HG02759 (cell line): ENCODE measurements around the gene GCG.

ENCODE experiments used
- ATAC-seq: cut with Tn5 transposase; IDR thresholded peaks from one replicate; pipeline ENCODE4 v1.9.1; 2021; ENCODE audit warnings: mild to moderate bottlenecking, moderate library complexity; ENCODE audit not compliant: unreplicated experiment

GCG gene

GRCh38 chr2:162106746-162107145, 45.3 kb downstream of the GCG start:
- no peak for ATAC-seq

GRCh38 chr2:162106146-162106551, 45.9 kb downstream of the GCG start:
- no peak for ATAC-seq

- ATAC-seq = no peak
Observed at GRCh38 chr2:162103443-162104009, 48.5 kb downstream of the GCG start.

- no peak for ATAC-seq
Observed at GRCh38 chr2:162100579-162100978, 51.5 kb downstream of the GCG start.

GRCh38 chr2:162099836-162100235, 52.2 kb downstream of the GCG start:
- no peak for ATAC-seq
